ENCODE data around the gene MRPL40. TPM values are rescaled to one million over a fixed set of nuclear protein-coding genes. Genes with fewer than 3 reads are reported as not detected.
A peak's percentile ranks its signal among the peaks of the same experiment; 100 is the strongest.

MRPL40 gene
- total RNA-seq, 1 donor from 2014 or later: 19.4 TPM

DNA sequence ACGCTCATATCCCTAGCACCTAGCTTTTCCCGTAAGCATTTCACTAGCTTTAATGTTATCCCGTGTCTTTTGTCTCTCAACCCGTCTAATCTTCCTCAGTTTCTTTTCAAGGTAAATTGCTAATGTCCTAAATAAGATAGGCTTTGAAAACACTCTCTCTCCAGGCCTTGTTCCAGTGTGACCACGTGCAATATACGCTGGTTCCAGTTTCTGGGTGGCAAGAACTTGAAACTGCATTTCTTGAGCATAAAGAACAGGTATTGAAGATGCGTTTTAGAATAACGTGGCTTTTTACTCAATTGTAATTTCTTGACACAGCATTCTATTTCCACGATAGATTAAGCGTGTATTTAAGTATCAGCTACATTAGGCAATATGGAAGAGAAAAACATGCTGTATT, 48.4 kb downstream of the MRPL40 start:
- no peak for DNase-seq (ENCODE audit: low read depth in 2 of 2)

DNA sequence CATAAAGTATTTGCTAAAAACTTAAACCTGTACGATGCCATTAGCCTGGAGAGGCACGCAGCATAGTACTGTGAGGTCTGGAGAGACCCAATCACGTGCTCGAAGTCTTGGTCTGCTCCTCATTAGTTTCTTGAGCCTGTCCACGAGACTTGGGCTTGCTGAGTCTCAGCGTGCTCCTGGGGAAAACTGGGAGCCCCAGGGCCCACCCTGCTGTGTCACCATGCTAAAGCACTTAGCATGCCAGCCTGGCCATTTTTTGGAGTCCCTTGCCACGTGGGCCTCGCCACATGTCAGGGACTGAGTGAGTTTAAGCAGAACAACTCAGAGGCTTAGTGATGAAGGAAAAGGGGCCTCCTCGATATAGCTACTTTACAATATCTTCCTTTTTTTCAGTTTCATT, 50.0 kb downstream of the MRPL40 start:
- DNase-seq (ENCODE audit: low read depth in 2 of 2): no peak

DNA sequence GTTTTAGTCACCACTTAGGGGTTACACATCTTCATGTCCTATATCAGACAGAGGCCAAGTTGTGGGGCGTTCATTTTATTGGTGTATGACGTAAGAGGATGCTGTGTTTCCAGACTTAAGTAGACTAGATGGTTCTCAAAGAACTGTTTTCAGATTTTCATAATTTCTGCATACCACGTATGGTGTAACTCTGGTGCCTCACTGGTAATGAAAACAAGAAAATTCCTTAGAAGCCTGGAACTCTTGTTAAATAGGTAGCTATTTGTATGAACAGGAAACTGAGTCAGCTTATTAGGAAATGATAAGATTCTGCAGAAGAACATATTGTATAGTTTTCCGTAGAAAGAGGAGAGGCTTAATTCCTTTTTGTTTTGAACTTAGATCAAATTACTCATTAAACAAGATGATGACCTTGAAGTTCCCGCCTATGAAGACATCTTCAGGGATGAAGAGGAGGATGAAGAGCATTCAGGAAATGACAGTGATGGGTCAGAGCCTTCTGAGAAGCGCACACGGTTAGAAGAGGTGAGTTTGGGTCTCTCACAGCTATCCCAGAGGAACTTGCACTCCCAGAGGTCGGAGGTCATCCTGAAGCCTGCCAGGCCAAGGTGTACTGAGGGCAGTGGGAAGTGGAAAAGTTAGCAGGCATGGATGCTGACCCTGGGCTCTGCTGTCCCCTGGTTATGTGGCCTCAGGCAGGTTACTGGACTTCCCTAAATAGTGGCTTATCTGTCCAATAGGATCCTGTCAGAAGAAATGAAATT, 51.3 kb downstream of the MRPL40 start:
- peak; percentile 24 to 90 for DNase-seq (ENCODE audit: low read depth in 2 of 2)

Other genes starting within 250 kb of the MRPL40 start
- 2.0 and 4.0 TPM in 2 replicates for gene CLTCL1, start 140.8 kb upstream of the MRPL40 start, total RNA-seq
- 12.2 and 14.7 TPM in 2 replicates for gene HIRA, start 812 bp upstream of the MRPL40 start, total RNA-seq
- gene C22orf39, start 15.2 kb downstream of the MRPL40 start, total RNA-seq: 17.0 and 26.6 TPM in 2 replicates
- 82.5 and 101 TPM in 2 replicates for gene UFD1, start 46.6 kb downstream of the MRPL40 start, total RNA-seq
- gene CDC45, start 47.4 kb downstream of the MRPL40 start, total RNA-seq: 3.0 and 12.2 TPM in 2 replicates
- 533 and 904 TPM in 2 replicates for gene CLDN5, start 91.9 kb downstream of the MRPL40 start, total RNA-seq

All from lung microvascular endothelial cell (primary cell).